Thyroid gland (tissue), 4 donors: ENCODE measurements around the gene METTL25.

Experiments used
- CTCF ChIP-seq, 6 experiments: fragments of 200-600 bp in 3 of 6; fragments of 450-650 bp in 3 of 6; sonication (generic) in 3 of 6; IDR thresholded peaks; one replicate each; pipeline ENCODE4 v1.5.1; 2016 to 2019; ENCODE audit warnings: antibody characterized with exemption in 6 of 6, mild to moderate bottlenecking in 2 of 6, inconsistent platforms in 1 of 6, moderate library complexity in 1 of 6
- POLR2A ChIP-seq, 2 donors: fragments of 450-650 bp; IDR thresholded peaks; one replicate each; pipeline ENCODE4 v1.6.1; 2017; ENCODE audit warnings: antibody characterized with exemption in 2 of 2, mild to moderate bottlenecking in 2 of 2, moderate library complexity in 1 of 2

GRCh38 chr12:82473111-82473754 lies 114.9 kb downstream of the METTL25 start:
- TF ChIP-seq CTCF (IDR thresholded peaks at IDR 0.05) (no peak), POLR2A (IDR thresholded peaks at IDR 0.05) (no peak)
